ENCODE results near the gene CPE.

CPE gene

DNA sequence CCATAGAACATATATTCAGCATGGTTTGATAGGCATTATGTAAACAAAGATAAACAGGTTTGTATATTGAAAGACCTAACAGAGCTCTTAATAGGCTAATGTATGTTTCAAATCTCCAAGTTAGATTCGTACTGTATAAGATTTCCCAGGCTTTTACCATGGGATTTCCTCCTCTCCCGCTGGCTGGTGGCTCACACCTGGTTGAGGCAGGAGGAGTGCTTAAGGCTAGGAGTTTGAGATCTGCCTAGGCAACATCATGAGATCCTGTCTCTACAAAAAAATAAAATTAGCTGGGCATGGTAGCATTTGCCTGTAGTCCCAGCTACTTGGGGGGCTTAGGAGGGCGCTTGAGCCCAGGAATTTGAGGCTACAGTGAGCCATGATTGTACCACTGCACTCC, 5.4 kb downstream of the CPE start:
- H3K27ac ChIP-seq = no peak overlapping the region
- TF ChIP-seq, protein P1, sequence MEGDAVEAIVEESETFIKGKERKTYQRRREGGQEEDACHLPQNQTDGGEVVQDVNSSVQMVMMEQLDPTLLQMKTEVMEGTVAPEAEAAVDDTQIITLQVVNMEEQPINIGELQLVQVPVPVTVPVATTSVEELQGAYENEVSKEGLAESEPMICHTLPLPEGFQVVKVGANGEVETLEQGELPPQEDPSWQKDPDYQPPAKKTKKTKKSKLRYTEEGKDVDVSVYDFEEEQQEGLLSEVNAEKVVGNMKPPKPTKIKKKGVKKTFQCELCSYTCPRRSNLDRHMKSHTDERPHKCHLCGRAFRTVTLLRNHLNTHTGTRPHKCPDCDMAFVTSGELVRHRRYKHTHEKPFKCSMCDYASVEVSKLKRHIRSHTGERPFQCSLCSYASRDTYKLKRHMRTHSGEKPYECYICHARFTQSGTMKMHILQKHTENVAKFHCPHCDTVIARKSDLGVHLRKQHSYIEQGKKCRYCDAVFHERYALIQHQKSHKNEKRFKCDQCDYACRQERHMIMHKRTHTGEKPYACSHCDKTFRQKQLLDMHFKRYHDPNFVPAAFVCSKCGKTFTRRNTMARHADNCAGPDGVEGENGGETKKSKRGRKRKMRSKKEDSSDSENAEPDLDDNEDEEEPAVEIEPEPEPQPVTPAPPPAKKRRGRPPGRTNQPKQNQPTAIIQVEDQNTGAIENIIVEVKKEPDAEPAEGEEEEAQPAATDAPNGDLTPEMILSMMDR (conservative IDR thresholded peaks at IDR 0.05; ENCODE audit: low read depth) = no peak
- ChIA-PET POLR2A (ENCODE audit: low non-redundant PET) (no interaction called here), CTCF (interaction anchor here (0.9 kb wide), 1 partner anchor 271 kb away, joined by 3 read pairs; the partner anchor contains the start of gene TMEM192)
- DNase-seq (ENCODE audit: low spot score) = no peak

DNA sequence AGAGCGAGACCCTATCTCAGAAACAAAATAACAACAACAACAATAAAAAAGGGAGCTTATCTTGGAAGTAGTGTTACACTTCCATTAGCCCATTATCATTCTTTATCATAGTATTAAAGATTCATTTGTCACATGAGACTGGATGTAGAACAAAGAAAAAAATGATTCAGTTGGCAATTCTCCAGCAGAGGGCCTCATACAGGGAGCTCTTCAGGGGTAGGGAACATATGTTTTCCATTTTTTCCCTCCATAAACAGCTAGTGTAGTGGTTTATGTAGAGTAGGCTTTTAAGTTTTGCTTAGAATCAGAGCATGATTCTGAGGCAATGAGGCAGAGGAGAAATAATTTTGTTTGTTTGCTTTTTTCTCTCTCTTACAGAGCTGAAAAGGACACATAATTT, 5.8 kb downstream of the CPE start:
- no peak overlapping the region for H3K27ac ChIP-seq
- POLR2A ChIA-PET (ENCODE audit: low non-redundant PET) = no interaction called here
- TF ChIP-seq, protein P1 (conservative IDR thresholded peaks at IDR 0.05; ENCODE audit: low read depth) = no peak
- DNase-seq (ENCODE audit: low spot score) = no peak
- CTCF ChIA-PET = interaction anchor here (0.7 to 0.9 kb wide), 2 partner anchors 18 to 271 kb away, joined by 3 read pairs; partner anchors contain the start of gene TMEM192

DNA sequence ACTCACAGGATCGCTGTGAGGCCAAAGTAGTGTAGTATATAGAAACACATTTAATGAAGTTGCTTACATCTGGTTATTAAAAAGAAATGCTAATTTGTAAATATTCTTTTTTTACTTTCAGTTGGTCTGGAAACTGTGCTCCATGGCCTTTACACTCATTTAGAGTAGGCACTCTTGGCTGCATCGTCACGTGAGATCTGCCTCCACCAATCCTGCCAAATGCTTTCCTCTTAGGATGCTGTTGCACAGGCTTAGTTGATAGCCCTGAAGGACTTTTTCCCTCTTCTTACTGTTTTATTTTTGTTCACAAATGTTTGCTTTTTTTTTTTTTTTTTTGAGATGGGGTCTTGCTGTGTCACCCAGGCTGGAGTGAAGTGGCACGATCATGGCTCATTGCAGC, 6.3 kb downstream of the CPE start:
- ChIA-PET CTCF (interaction anchor here (0.7 kb wide), 1 partner anchor 19 kb away, joined by 3 read pairs; no protein-coding TSS in a partner anchor), POLR2A (ENCODE audit: low non-redundant PET) (no interaction called here)
- no peak overlapping the region for H3K27ac ChIP-seq
- TF ChIP-seq, protein P1 (conservative IDR thresholded peaks at IDR 0.05; ENCODE audit: low read depth) = no peak
- DNase-seq (ENCODE audit: low spot score) = no peak

DNA sequence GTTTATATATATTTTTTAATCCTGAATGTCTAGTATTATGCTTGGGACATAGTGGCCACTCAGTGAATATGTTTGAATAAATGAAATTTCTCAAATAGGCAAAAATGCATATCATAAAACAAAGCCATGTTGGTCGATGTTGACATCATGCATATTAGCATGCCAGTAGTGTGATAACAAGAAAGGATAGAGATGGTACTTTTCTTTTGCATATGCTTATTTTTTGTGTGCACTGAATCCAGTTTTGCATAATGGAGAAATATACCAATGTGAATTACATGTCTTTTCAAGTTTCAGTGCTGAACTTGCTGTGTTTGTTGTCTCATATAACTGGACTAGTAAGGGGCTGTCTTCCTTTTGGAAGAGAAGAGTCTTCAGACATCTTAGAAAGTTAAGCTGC, 7.5 kb downstream of the CPE start:
- ChIA-PET POLR2A (ENCODE audit: low non-redundant PET) (no interaction called here), CTCF (interaction anchor here (0.6 kb wide), 2 partner anchors 9 to 10 kb away, joined by 3 to 5 read pairs; no protein-coding TSS in a partner anchor)
- no peak for DNase-seq (ENCODE audit: low spot score)
- no peak overlapping the region for H3K27ac ChIP-seq
- TF ChIP-seq, protein P1 (conservative IDR thresholded peaks at IDR 0.05; ENCODE audit: low read depth) = no peak

DNA sequence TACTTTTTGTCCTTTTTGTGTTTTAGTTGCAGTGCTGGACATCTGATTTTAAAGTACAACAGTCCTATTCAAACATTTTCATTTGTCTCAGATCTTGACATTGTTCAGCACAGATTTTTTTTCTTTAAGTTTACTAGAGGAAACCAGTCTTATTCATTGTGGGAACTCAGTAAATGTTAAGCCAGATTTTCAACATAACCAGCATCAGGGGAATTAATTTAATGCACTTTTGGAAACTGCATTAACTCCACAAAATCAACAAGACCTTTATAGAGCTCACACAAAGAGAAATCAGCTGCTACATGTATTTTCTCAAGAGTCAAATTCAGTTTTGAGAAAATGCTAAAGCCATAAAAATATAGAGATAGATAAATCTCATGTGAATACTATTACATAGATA, 9.9 kb downstream of the CPE start:
- no peak overlapping the region for H3K27ac ChIP-seq
- ChIA-PET CTCF (interaction anchor here (0.6 kb wide), 1 partner anchor 15 kb away, joined by 4 read pairs; no protein-coding TSS in a partner anchor), POLR2A (ENCODE audit: low non-redundant PET) (no interaction called here)
- TF ChIP-seq, protein P1 (conservative IDR thresholded peaks at IDR 0.05; ENCODE audit: low read depth) = no peak
- no peak for DNase-seq (ENCODE audit: low spot score)

DNA sequence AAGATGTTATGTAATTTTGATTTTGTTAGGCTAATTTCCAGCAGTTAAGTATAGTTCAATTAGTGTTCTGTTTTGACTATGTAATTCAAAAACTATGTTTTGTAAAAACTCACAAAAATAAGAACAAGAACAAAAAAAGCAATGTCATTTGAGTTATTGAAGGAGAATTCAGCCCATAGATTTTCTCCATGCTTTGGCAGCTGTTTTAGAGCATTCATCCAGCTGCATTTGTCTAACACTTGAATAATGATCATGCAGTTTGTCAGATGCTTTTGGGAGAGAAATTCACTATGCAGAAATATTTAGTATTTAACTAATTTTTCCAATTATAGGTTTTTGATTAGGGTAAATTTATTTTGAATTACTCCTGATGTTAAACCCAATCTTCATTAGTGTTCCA, 14.2 kb downstream of the CPE start:
- ChIA-PET POLR2A (ENCODE audit: low non-redundant PET) (no interaction called here), CTCF (no interaction called here)
- TF ChIP-seq, protein P1 (conservative IDR thresholded peaks at IDR 0.05; ENCODE audit: low read depth) = no peak

More for the DNA sequence above, 14.2 kb downstream of the CPE start:
- H3K27ac ChIP-seq = no peak overlapping the region
- DNase-seq (ENCODE audit: low spot score) = no peak

All from RWPE1 (cell line).